NB4 (cell line): ENCODE results near the gene CACNG5.

Experiments used
- CTCF ChIP-seq: IDR thresholded peaks from one replicate; pipeline ENCODE4 v1.5.1; 2012; ENCODE audit warnings: low read depth, low read length
- MYC ChIP-seq: IDR thresholded peaks from 2 replicates; pipeline ENCODE4 v1.6.1; 2011; ENCODE audit warnings: low read depth, low read length
- POLR2A ChIP-seq: IDR thresholded peaks from 2 replicates; pipeline ENCODE4 v1.6.1; 2011; ENCODE audit warnings: mild to moderate bottlenecking; ENCODE audit not compliant: insufficient read length; ENCODE audit errors: extremely low read depth

- TF ChIP-seq CTCF (no peak), POLR2A (no peak), MYC (peak; percentile 91)
These were observed 43.6 kb upstream of the CACNG5 start for GRCh38 chr17:66791347-66791746.
